ES-I3 (cell line): ENCODE measurements around the gene CDH4.

Source experiments
- H3K36me3 ChIP-seq: 2 replicates; pipeline ENCODE4 v1.6.1; 2013; ENCODE audit warnings: mild to moderate bottlenecking, low read length, control low read depth, moderate library complexity; ENCODE audit not compliant: insufficient read depth
- H3K4me1 ChIP-seq: 2 replicates; pipeline ENCODE4 v1.6.1; 2013; ENCODE audit warnings: mild to moderate bottlenecking, control low read depth, low read length; ENCODE audit not compliant: insufficient read depth
- H3K9ac ChIP-seq: 2 replicates; pipeline ENCODE4 v1.6.1; 2013; ENCODE audit warnings: low read depth, mild to moderate bottlenecking, low read length, moderate library complexity
- H3K9me3 ChIP-seq: 2 replicates; pipeline ENCODE4 v1.6.1; 2013; ENCODE audit warnings: mild to moderate bottlenecking, low read length, moderate library complexity; ENCODE audit not compliant: control insufficient read depth, insufficient read depth

Gene CDH4

GRCh38 chr20:61699495-61700374, 447.7 kb downstream of the CDH4 start:
- no peaks in the 10 kb centered on the region for H3K4me1 ChIP-seq
- H3K9me3 ChIP-seq, result no peaks in the 10 kb centered on the region
- H3K9ac ChIP-seq, result no peak overlapping the region
- H3K36me3 ChIP-seq, result no peaks in the 10 kb centered on the region

DNA sequence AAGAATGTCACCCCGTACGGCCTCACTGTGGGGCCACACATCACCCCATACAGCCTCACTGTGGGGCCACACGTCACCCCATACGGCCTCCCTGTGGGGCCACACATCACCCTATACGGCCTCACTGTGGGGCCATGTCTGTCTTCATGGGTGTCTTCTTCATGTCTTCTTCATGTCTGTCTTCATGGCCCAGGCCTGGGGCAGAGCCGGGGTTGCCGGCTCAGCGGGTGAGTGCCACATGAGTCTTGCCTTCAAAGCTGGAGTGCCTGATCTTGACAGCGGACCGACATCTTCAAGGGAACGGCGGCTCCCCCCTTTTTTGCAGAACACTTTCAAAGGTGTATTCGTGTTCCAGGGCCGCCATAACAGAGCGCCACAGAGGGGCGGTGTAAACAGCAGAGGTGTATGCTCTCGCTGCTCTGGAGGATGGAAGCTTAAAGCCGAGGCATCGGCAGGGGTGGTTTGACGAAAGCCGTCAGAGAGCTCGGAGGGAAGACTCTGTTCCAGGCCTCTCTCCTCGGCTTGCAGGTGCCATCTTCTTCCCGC, 448.6 kb downstream of the CDH4 start:
- no peaks in the 10 kb centered on the region for H3K36me3 ChIP-seq
- H3K9ac ChIP-seq, result no peak overlapping the region
- no peaks in the 10 kb centered on the region for H3K4me1 ChIP-seq
- no peaks in the 10 kb centered on the region for H3K9me3 ChIP-seq

DNA sequence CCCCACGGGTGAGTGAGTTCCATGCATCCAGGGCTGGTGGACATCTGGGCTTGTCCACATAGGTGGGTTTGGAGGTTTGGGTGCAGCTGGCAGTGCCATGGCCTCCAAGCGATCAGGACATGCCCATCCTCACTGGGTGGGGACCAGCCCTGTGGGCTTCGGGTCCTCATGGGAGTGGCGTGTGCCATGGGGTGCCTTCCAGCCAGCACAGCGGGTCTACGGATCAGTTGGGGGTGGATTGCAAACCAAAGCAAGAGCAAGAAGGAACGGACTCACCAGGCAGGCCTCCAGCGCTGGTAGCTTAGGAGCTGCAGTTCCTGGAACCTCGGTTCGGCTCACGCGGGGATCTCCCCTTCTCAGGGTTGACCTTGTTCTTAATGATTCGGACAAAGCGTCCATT, 449.3 kb downstream of the CDH4 start:
- Histone ChIP-seq H3K9me3 (no peaks in the 10 kb centered on the region), H3K9ac (no peak overlapping the region), H3K36me3 (no peaks in the 10 kb centered on the region), H3K4me1 (no peaks in the 10 kb centered on the region)

- Histone ChIP-seq H3K36me3 (no peaks in the 10 kb centered on the region), H3K9ac (no peak overlapping the region), H3K9me3 (no peaks in the 10 kb centered on the region), H3K4me1 (no peaks in the 10 kb centered on the region)
These were observed 449.7 kb downstream of the CDH4 start for GRCh38 chr20:61701802-61702201.

- H3K4me1 ChIP-seq, result no peaks in the 10 kb centered on the region
- H3K9me3 ChIP-seq, result no peaks in the 10 kb centered on the region
- H3K36me3 ChIP-seq, result no peaks in the 10 kb centered on the region
- no peak overlapping the region for H3K9ac ChIP-seq
These were observed 450.2 kb downstream of the CDH4 start for GRCh38 chr20:61702246-61702645.

- no peaks in the 10 kb centered on the region for H3K9me3 ChIP-seq
- no peaks in the 10 kb centered on the region for H3K36me3 ChIP-seq
- H3K9ac ChIP-seq, result no peak overlapping the region
- H3K4me1 ChIP-seq, result no peaks in the 10 kb centered on the region
These were observed 452.6 kb downstream of the CDH4 start for GRCh38 chr20:61704661-61705060.

GRCh38 chr20:61705386-61706258, 453.6 kb downstream of the CDH4 start:
- no peaks in the 10 kb centered on the region for H3K4me1 ChIP-seq
- no peak overlapping the region for H3K9ac ChIP-seq
- no peaks in the 10 kb centered on the region for H3K9me3 ChIP-seq
- H3K36me3 ChIP-seq, result no peaks in the 10 kb centered on the region

DNA sequence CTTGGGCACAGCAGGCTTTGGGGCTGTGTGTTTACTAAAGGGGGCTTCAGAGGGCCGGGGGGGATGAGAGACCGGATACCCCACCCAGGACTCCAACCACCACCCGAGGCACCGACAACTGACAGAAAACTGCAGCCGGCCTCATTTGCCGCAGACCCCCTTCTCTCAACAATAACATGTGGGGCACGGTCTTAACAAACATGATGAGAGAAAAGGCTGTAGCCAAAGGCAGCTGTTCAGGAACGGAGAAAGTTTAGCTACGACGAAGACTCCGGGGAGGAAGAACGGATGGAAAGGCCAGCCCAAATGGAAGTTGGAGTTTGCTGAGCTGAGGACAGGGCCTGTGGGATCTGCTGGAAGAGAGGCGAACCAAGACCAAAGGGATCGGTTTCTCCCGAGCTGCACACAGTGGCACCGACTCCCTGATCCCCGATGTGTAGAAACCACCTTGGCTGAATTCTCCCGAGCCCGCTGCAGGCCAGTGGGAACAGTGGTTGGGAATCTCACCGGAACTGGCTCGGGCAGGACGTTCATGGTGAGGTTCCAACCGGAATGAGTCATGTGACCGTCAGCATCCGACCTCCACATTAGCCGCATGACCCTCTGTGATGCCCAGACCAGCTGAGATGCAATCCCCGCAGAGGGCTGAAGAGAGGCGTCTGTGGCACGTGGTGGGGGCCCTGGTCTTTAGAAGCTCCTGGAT, 454.3 kb downstream of the CDH4 start:
- no peaks in the 10 kb centered on the region for H3K4me1 ChIP-seq
- H3K9me3 ChIP-seq, result no peaks in the 10 kb centered on the region
- H3K9ac ChIP-seq, result no peak overlapping the region
- H3K36me3 ChIP-seq, result no peaks in the 10 kb centered on the region

DNA sequence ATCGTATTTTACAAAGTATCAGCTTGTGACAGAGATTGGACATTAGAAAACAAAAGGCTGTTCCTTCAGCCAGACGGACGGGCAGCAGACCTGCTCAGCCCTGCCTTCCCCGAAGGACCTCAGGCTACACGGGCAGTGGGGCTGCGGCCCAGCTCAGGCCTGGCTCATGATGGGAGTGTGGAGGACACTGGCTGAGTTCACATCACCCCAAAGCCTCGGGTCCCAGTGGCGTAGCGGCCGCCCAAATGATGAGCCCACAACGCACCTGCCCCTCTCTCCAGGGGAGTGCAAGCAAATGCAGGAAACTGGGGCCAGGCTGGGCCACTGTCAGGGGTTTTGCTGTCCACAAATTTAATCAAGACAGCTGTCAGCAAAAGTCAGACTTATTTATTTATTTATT, 456.8 kb downstream of the CDH4 start:
- Histone ChIP-seq H3K9me3 (no peaks in the 10 kb centered on the region), H3K9ac (no peak overlapping the region), H3K4me1 (no peaks in the 10 kb centered on the region), H3K36me3 (no peaks in the 10 kb centered on the region)

DNA sequence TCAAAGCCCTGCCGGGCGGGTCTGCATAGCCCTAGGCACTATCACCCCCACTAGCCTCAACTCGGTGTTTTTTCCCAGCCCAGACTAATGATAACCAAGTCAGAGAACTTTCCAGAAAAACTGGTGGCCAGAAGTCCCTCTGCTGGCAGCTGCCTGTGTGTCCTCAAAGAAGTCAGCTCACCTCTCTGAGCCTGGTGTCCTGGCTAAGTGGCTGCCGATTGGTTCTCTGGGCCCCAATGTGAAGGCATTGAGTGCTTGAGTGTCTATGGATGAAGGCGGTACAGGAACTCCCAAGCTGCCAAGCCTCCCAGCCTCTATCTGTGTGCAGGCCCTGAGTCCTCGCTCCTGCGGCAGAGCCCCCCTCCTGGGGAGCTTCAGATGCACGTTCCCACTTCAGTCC, 458.0 kb downstream of the CDH4 start:
- H3K9ac ChIP-seq, result no peak overlapping the region
- H3K36me3 ChIP-seq, result no peaks in the 10 kb centered on the region
- H3K9me3 ChIP-seq, result 0 out of 2 replicates have a peak, but pooled peaks cover 3% of the 10 kb centered on the region
- no peaks in the 10 kb centered on the region for H3K4me1 ChIP-seq

DNA sequence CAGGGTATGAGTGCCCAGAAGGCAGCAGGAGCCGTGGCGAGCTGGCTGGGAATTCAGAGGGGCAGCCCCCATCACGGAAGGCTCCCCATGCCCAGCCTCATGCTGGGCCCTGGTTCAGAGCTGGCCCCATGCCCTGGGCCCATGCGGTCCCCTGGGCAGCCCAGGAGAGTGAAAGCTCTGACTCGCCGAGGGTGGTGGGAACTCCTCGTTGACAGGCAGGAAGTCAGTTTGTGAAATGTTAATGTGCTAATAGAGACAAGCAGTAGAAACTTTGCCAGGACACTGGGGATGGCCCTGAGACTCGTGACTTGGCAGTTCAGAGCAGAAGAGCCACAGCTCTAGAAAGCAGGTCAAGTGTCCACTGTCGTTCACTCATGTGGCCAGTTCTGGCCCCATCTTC, 460.6 kb downstream of the CDH4 start:
- Histone ChIP-seq H3K9me3 (peaks cover 9% of the 10 kb centered on the region; the same call in 1 of the 2 replicates), H3K4me1 (no peaks in the 10 kb centered on the region), H3K36me3 (no peaks in the 10 kb centered on the region), H3K9ac (no peak overlapping the region)

GRCh38 chr20:61718361-61719005, 466.4 kb downstream of the CDH4 start:
- Histone ChIP-seq H3K36me3 (no peaks in the 10 kb centered on the region), H3K9me3 (peaks cover 9% of the 10 kb centered on the region; the same call in 1 of the 2 replicates), H3K9ac (no peak overlapping the region), H3K4me1 (no peaks in the 10 kb centered on the region)

- Histone ChIP-seq H3K9ac (no peak overlapping the region), H3K9me3 (peaks cover 9% of the 10 kb centered on the region; the same call in 1 of the 2 replicates), H3K4me1 (no peaks in the 10 kb centered on the region), H3K36me3 (no peaks in the 10 kb centered on the region)
These were observed 467.8 kb downstream of the CDH4 start for GRCh38 chr20:61719691-61720347.
